GM11168 (cell line): ENCODE data around the gene ASGR1.

ENCODE experiments used
- in situ Hi-C: fragments of 300-500 bp; cut with MboI; formaldehyde crosslinking; loops from one replicate; pipeline ENCODE4 v1.12.0; 2022; ENCODE audit warnings: low sequenced_read_pairs; ENCODE audit not compliant: unreplicated experiment

ASGR1 gene

DNA sequence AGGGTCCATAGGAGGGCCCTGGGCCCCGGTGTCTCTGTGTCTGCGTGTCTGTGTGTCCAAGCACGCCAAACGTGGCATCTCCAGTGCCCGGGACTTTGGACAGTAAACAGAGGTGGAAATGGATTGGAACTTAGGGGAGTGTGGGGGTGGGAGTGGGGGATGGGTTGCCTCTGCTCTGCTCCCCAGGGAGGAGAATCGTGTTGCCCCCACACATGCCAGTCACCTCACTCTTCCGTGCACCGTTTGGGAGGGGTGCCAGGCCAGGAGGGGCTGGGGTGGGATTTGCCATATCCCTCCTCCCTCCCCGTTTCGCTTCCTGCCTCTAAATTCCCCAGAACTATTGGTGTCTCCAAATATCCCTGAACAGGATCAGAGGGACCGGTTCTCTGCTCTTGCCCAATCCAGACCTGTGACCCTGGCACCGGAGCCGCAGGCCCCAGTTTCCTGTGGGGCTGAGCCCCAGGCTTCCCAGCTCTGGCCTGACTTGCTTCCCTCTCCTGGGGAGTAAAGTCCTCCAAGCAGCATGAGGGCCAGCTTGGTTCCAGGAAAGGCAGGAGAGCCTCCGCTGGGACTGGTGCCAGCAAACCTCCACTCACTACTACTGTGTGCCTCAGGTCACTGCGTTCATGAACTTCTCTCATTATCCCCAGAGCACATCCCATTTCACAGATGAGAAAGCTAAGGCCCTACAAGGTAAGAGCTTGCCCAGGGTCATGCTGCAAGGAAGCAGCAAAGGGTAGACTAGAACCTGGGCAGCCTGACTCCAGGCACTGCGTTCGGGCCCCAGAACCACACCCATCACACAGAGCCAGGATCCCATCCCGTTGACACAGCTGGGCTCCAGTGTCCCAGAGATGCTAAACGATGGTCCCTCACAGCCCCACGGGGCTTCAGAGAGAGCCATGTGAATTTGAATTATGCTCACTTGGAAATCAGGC, at the start of gene ASGR1:
Gene ASGR1 (minus strand): TSS at position 54 of the 938 bp plus-strand sequence. CDS start 807 bp downstream, outside the sequence.
- in situ Hi-C loops = no loop called here

DNA sequence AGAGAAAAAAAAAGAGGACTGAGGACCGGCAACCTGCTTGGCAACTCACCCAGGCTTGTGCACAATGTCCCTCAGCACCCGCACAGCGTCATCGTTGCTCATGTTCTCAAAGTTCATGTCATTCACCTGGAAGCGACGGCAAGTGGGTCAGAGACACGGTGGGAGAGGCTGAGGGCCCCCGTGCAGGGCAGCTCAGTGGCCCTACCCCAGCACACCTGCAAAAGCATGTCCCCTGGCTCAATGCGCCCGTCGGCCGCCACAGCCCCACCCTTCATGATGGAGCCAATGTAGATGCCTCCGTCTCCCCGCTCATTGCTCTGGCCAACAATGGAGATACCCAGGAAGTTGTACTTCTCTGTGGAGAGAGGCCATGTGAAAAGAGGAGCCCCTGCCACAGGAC, 49.8 kb upstream of the ASGR1 start:
- in situ Hi-C loops = no loop called here

- in situ Hi-C loops = no loop called here
Observed at GRCh38 chr17:7226721-7227710, 47.8 kb upstream of the ASGR1 start.

- in situ Hi-C loops = no loop called here
Observed at GRCh38 chr17:7225711-7226331, 46.7 kb upstream of the ASGR1 start.

- in situ Hi-C loops = no loop called here
Observed at GRCh38 chr17:7224661-7225111, 45.5 kb upstream of the ASGR1 start.

- in situ Hi-C loops = no loop called here
Observed at GRCh38 chr17:7224110-7224509, 44.9 kb upstream of the ASGR1 start.

DNA sequence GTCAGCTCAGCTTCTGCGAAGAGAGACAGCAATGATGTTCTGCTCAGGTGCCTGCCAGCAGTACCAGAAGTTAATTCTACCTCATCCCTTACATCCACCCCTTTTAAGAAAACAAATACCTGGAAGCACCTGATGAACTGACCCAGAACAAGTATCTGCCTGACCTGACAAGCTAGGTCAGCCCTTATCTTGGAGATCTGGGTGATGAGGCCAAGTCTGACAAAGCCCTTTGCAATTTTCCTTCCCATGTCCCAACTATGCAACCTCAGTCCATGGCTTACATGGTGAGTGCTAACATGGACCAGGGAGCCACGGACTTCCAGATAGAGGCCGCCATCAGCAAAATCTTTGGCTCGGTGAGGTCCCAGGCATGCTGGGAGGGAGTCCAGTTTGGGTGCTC, 44.2 kb upstream of the ASGR1 start:
- in situ Hi-C loops = no loop called here

- in situ Hi-C loops = no loop called here
Observed at GRCh38 chr17:7222972-7223292, 43.8 kb upstream of the ASGR1 start.

- in situ Hi-C loops = no loop called here
Observed at GRCh38 chr17:7222093-7222971, 43.2 kb upstream of the ASGR1 start.

DNA sequence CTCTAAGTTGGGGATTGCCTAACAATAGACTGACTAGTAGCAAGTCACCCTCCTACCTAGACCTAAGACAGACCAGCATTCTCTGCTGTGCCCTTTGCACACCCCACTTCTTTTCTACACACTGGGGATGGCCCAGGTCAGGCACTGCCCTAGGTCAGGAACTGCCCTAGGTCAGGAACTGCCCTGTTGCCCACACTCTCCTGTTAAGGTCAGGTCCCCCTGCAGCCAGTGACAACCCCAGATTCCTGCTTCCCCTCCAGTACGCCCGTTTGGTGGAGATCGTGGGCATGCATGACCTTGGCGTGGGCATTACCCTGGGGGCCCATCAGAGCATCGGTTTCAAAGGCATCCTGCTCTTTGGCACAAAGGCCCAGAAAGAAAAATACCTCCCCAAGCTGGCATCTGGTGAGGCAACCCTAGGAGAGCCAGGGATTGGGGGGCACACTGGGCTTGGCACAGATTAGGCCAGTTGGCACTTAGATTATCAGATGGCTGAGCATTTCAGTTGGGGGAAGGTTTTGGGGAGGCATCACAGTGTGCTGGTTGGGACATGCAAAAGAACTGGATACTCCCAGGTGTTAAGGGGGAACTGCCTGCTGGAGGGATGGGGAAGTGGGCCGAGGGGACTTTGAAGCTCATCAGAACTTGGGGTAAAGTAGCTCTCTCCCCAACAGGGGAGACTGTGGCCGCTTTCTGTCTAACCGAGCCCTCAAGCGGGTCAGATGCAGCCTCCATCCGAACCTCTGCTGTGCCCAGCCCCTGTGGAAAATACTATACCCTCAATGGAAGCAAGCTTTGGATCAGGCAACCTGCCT, 42.3 kb upstream of the ASGR1 start:
- in situ Hi-C loops = no loop called here

- in situ Hi-C loops = no loop called here
Observed at GRCh38 chr17:7220593-7221277, 41.6 kb upstream of the ASGR1 start.

DNA sequence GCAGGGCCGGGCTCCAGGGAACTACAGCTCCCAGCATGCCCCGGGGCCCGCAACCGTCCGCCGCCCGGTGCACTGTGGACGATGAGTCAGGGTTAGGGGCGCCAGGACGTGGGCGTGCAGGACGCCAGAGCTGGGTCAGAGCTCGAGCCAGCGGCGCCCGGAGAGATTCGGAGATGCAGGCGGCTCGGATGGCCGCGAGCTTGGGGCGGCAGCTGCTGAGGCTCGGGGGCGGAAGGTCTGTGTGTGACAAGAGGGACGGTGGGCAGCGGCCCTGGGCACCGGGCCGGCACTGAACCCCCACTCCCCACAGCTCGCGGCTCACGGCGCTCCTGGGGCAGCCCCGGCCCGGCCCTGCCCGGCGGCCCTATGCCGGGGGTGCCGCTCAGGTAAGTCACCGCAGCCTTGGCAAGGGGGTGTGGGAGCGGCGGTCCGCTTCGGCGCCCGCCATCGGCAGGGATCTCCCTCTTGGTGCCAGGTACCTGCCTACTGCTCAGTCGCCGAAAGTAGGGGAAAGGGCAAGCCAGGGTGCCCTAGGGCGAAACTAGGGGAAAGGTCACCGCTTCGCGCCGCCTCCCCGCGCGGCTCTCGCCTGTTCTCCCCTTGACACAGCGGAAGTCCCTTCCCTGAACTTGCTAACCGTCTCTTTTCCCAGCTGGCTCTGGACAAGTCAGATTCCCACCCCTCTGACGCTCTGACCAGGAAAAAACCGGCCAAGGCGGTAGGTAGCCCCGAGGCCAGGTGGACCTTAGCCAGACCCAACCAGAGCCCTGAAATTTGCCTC, 40.8 kb upstream of the ASGR1 start, which contains the start of the genes ACADVL and DLG4:
Gene ACADVL (plus strand): TSS at position 127 of the 781 bp plus-strand sequence. CDS start 47 bp downstream, at position 174.
Gene DLG4 (minus strand): TSS at position 25 of the 781 bp plus-strand sequence.
- in situ Hi-C loops = no loop called here

- in situ Hi-C loops = no loop called here
Observed at GRCh38 chr17:7219229-7219811, 40.1 kb upstream of the ASGR1 start.

DNA sequence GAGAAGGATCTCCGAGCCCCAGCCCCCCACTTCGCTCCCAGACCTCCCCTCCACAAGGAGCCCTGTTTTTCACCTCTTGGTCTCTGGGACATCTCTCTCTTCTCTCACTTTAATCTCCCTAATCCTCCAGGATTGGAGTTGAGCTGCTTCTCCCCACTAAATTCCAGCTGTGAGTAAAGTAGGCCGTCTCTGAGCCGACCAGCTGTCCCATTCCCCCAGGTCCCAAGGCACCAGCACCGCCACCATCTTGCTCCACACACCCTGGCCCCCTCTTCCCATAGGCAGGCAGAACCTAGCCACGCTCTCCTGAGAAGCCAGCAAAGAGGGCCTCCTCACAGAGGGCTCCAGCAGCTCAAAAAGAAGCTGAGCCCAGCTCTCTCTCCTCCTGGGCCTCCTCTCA, 39.6 kb upstream of the ASGR1 start:
- in situ Hi-C loops = no loop called here

- in situ Hi-C loops = no loop called here
Observed at GRCh38 chr17:7218166-7218565, 39.0 kb upstream of the ASGR1 start.

DNA sequence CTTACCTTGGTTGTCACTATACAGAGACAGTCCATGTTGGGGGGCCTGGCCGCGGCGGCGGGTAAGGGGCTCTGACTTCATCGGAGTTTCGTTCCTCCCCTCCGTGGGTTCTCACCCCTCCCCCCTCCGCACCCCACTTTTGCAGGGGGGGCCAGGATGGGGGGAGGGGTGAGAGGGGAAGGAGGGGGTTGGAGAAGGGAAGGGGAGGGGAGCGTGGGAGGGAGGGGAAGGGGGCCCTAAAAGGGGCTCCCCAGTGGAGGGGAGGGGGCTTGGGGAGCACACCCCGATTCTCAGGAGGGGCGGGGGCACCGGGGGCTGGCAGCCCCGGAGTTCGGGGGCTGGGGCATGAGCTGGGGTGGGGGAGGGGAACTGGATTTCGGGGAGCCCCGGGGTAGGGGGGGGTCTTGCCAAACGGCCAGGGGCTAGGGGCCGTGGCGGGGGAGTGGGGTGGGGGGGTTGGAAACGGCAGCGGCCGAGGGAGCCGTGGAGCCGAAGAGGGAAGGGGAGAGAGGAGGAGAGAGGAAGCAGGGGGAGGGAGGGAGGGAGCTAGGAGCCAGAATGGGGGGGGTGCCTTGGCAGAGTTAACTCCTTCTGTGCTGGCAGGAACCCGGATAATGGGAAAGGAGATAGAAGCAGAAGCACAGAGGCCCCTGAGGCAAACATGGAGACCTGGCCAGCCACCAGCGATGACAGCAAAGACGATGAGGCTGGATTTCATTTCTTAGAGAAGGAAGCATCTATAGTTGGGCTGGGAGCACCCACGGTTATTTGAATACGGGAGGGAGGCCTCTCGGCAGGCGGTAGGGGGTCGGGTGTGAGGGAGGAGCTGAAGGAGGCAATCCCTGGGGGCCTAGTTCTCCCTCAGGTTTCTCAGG, 38.2 kb upstream of the ASGR1 start:
- in situ Hi-C loops = no loop called here
